K562 (cell line): ENCODE data around the gene MAP2K7. TPM values are rescaled to one million over a fixed set of nuclear protein-coding genes. Genes with fewer than 3 reads are reported as not detected.

Experiments
- ARID2 ChIP-seq: fragments of 450-650 bp; IDR thresholded peaks from 2 replicates; pipeline ENCODE4 v1.6.1; 2017; ENCODE audit warnings: antibody characterized with exemption, mild to moderate bottlenecking
- DEAF1 ChIP-seq: fragments of 450-650 bp; formaldehyde crosslinking; IDR thresholded peaks from 2 replicates; pipeline ENCODE4 v1.4.0; 2020; ENCODE audit warnings: mild to moderate bottlenecking, moderate library complexity
- EWSR1 ChIP-seq: fragments of 450-650 bp; IDR thresholded peaks from 2 replicates; pipeline ENCODE4 v1.6.1; 2018; ENCODE audit warnings: borderline replicate concordance, mild to moderate bottlenecking, low read depth, moderate library complexity; ENCODE audit not compliant: partially characterized antibody
- MED1 ChIP-seq: sonication (generic); formaldehyde crosslinking; IDR thresholded peaks from 2 replicates; pipeline ENCODE4 v1.8.1; 2023; ENCODE audit warnings: missing genetic modification reagents, borderline replicate concordance
- MITF ChIP-seq: IDR thresholded peaks from 2 replicates; pipeline ENCODE4 v1.6.1; 2014; ENCODE audit warnings: antibody characterized with exemption
- NBN ChIP-seq: fragments of 450-650 bp; IDR thresholded peaks from 2 replicates; pipeline ENCODE4 v1.6.1; 2016; ENCODE audit warnings: low read depth, mild to moderate bottlenecking
- POU5F1 ChIP-seq: fragments of 150-350 bp; IDR thresholded peaks from 2 replicates; pipeline ENCODE4 v1.6.1; 2014; ENCODE audit warnings: borderline replicate concordance, low read length, low read depth, mild to moderate bottlenecking; ENCODE audit not compliant: partially characterized antibody
- SAFB2 ChIP-seq: fragments of 200-400 bp; formaldehyde crosslinking; IDR thresholded peaks from 2 replicates; pipeline ENCODE4 v1.6.1; 2018; ENCODE audit warnings: borderline replicate concordance, low read length, low read depth, moderate library complexity; ENCODE audit not compliant: severe bottlenecking
- TCF3 ChIP-seq: sonication (generic); formaldehyde crosslinking; IDR thresholded peaks from 2 replicates; pipeline ENCODE4 v1.4.0; 2020; ENCODE audit warnings: mild to moderate bottlenecking, missing genetic modification reagents
- TCFL5 ChIP-seq: fragments of 250-450 bp; sonication (Bioruptor Pico); conservative IDR thresholded peaks from 2 replicates; pipeline ENCODE4 v1.6.1; 2021; ENCODE audit warnings: mild to moderate bottlenecking, moderate library complexity, matching md5 sums
- THRAP3 ChIP-seq: fragments of 450-650 bp; IDR thresholded peaks from 2 replicates; pipeline ENCODE4 v1.6.1; 2016; ENCODE audit warnings: mild to moderate bottlenecking, inconsistent platforms, borderline replicate concordance
- ZNF384 ChIP-seq: IDR thresholded peaks from 2 replicates; pipeline ENCODE4 v1.6.1; 2012; ENCODE audit warnings: low read depth, low read length, improper control_type of control experiment
- ZNF445 ChIP-seq: fragments of 250-450 bp; sonication (Bioruptor Pico); IDR thresholded peaks from 2 replicates; pipeline ENCODE4 v1.4.0; 2020; ENCODE audit warnings: low read depth, mild to moderate bottlenecking, moderate library complexity
- ZNF518B ChIP-seq: fragments of 250-450 bp; sonication (Bioruptor Pico); IDR thresholded peaks from 2 replicates; pipeline ENCODE4 v1.5.0; 2021; ENCODE audit warnings: mild to moderate bottlenecking, moderate library complexity
- ZNF551 ChIP-seq: fragments of 250-450 bp; sonication (Bioruptor Pico); IDR thresholded peaks from 2 replicates; pipeline ENCODE4 v1.5.0; 2021; ENCODE audit warnings: mild to moderate bottlenecking, moderate library complexity
- ZNF584 ChIP-seq: fragments of 200-800 bp; sonication (Bioruptor generic); IDR thresholded peaks from 2 replicates; pipeline ENCODE4 v1.6.1; 2016; ENCODE audit warnings: low read depth, mild to moderate bottlenecking, missing genetic modification characterization, missing compliant biosample characterization
- ZNF764 ChIP-seq: fragments of 250-450 bp; sonication (Bioruptor Pico); IDR thresholded peaks from 2 replicates; pipeline ENCODE4 v1.4.0; 2020; ENCODE audit warnings: low read depth, mild to moderate bottlenecking, moderate library complexity
- ZNF778 ChIP-seq: fragments of 450-650 bp; formaldehyde crosslinking; IDR thresholded peaks from 2 replicates; pipeline ENCODE4 v1.4.0; 2020; ENCODE audit warnings: mild to moderate bottlenecking, moderate library complexity
- polyA plus RNA-seq, 8 experiments: library from polyadenylated mRNA; depleted of rRNA in 4 of 8; stranded (reverse) in 5 of 8; unstranded in 3 of 8; fragments of >200 nt; fragmentation: Nextera tagmentation in 2 of 8; fragmentation: Illumina TruSeq in 1 of 8; extraction: Ambion mirVana in 2 of 8; extraction: Trizol in 1 of 8; gene quantifications; 2 replicates each; pipeline versions ENCODE4 v1.2.1 to v1.2.3, GENCODE V29; 2011 to 2014; ENCODE audit warnings: inconsistent platforms in 1 of 8, missing spikeins in 1 of 8
- total RNA-seq, 7 experiments: library from RNA; depleted of rRNA in 6 of 7; stranded (reverse); fragments of >200 nt in 6 of 7; fragmentation: Illumina TruSeq in 2 of 7; extraction: Trizol in 2 of 7; gene quantifications; 2 replicates each; pipeline versions ENCODE4 v1.2.1 to v1.2.3, GENCODE V29; 2011 to 2021; ENCODE audit warnings: low replicate concordance in 1 of 7
- TF ChIP-seq, protein P1 (sequence below): sonication (generic); formaldehyde crosslinking; IDR thresholded peaks from 2 replicates; pipeline ENCODE4 v1.8.1; 2022; ENCODE audit warnings: missing genetic modification reagents
- TF ChIP-seq, protein P2 (sequence below): fragments of 250-450 bp; sonication (Bioruptor Pico); IDR thresholded peaks from 2 replicates; pipeline ENCODE4 v1.5.0; 2021

MAP2K7 gene
- total and polyA plus RNA-seq, 9 of the 15 experiments (the other 6 are each of a cell fraction or from before 2014, with no cell fraction given) = 0.51 to 45.8 (median 14.1) TPM

DNA sequence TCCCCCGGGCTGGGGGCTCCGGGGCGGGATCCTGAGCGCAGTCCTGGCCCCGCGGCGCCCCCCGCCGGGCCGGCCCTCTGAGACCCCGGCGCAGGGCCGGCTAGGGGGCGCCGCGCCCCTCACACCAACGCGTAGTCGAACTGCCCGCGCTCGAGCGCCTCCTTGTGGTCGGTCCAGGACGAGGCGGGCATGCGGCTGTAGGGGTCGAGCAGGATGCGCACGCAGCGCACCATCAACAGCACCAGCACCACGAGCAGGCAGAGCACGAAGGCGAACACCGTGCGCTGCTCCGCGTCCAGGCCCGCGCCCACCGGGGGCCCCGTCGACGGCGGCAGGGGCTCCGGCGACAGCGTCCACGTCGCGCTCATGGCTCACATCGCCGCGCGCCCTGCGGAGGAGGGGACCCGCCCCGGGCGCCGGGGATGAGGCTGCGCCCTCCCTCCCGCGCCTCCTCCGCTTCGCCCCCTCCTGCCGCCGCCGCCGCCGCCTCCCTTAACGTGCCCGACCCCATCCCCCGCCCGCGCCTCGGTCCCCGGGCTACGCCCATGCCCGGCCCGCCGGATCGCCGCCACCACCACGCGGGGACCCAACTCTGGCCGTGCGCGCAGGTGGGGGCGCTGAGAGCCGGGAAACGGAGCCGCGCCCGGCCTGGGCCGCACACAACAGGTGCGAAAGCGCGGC lies 21.6 kb downstream of the MAP2K7 start (continued):
- TF ChIP-seq TCFL5 (no peak), ZNF445 (CRISPR knock-in tag) (no peak), ZNF384 (no peak), SAFB2 (no peak), POU5F1 (no peak), DEAF1 (CRISPR knock-in tag) (no peak), EWSR1 (no peak), THRAP3 (no peak), ARID2 (no peak), ZNF551 (CRISPR knock-in tag) (no peak), MITF (no peak), TCF3 (0 out of 2 replicates have a peak, but pooled peaks have one; percentile 9), ZNF764 (no peak), ZNF518B (CRISPR knock-in tag) (no peak), ZNF584 (no peak), MED1 (CRISPR knock-in tag) (no peak), NBN (no peak), ZNF778 (CRISPR knock-in tag) (no peak)
- TF ChIP-seq, protein P1, sequence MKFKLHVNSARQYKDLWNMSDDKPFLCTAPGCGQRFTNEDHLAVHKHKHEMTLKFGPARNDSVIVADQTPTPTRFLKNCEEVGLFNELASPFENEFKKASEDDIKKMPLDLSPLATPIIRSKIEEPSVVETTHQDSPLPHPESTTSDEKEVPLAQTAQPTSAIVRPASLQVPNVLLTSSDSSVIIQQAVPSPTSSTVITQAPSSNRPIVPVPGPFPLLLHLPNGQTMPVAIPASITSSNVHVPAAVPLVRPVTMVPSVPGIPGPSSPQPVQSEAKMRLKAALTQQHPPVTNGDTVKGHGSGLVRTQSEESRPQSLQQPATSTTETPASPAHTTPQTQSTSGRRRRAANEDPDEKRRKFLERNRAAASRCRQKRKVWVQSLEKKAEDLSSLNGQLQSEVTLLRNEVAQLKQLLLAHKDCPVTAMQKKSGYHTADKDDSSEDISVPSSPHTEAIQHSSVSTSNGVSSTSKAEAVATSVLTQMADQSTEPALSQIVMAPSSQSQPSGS (CRISPR knock-in tag) = no peak; the same call in 1 of the 2 replicates
- TF ChIP-seq, protein P2, sequence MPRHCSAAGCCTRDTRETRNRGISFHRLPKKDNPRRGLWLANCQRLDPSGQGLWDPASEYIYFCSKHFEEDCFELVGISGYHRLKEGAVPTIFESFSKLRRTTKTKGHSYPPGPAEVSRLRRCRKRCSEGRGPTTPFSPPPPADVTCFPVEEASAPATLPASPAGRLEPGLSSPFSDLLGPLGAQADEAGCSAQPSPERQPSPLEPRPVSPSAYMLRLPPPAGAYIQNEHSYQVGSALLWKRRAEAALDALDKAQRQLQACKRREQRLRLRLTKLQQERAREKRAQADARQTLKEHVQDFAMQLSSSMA (CRISPR knock-in tag) = no peak
